Endothelial cell of umbilical vein (primary cell): ENCODE measurements around the gene AS3MT. TPM values are rescaled to one million over a fixed set of nuclear protein-coding genes. Genes with fewer than 3 reads are reported as not detected.

Source experiments
- BruUV-seq: library from RNA; stranded (reverse); fragments of 400-500 nt; replicated peaks from 2 replicates; lab custom pipeline; 2021; lab: Mats Ljungman, UMichigan
- CTCF ChIA-PET: fragments of 300-600, 350-600 bp; sonication (Branson Sonifier 250); formaldehyde crosslinking; loops from one replicate; lab custom pipeline; 2021; ENCODE audit warnings: antibody characterized with exemption, inconsistent platforms; lab: Charles Lee
- POLR2A ChIA-PET: fragments of 300-600, 350-600 bp; sonication (Branson Sonifier 250); formaldehyde crosslinking; loops from one replicate; lab custom pipeline; 2021; ENCODE audit warnings: antibody characterized with exemption, inconsistent platforms; lab: Charles Lee
- DNase-seq: peaks from one replicate; pipeline ENCODE4 v3.0.0-alpha.2; 2011; ENCODE audit warnings: low read depth, low spot score
- FAIRE-seq: peaks from 2 replicates; lab custom pipeline; 2011; peaks lifted over from hg19 to GRCh38; lab: Jason Lieb, UNC
- H2AFZ ChIP-seq: 2 replicates; pipeline ENCODE4 v1.6.0; 2012; ENCODE audit warnings: low read depth, low read length, control low read depth, inconsistent platforms
- H3K27ac ChIP-seq: 2 replicates; pipeline ENCODE4 v1.5.1; 2011; ENCODE audit warnings: low read depth, mild to moderate bottlenecking, control low read depth, low read length, moderate library complexity; ENCODE audit not compliant: insufficient read depth
- H3K27me3 ChIP-seq, 2 experiments: 2 replicates each; pipeline versions ENCODE4 v1.6.0 to v1.6.1; 2011; ENCODE audit warnings: low read length in 2 of 2, mixed read lengths in 1 of 2; ENCODE audit not compliant: control insufficient read depth in 2 of 2, insufficient read depth in 2 of 2
- H3K36me3 ChIP-seq, 2 experiments: 2 replicates in 1 of 2; 3 replicates in 1 of 2; pipeline ENCODE4 v1.5.1; 2011; ENCODE audit warnings: low read length in 2 of 2, mild to moderate bottlenecking in 1 of 2, moderate library complexity in 1 of 2; ENCODE audit not compliant: control insufficient read depth in 2 of 2, insufficient read depth in 2 of 2; ENCODE audit errors: extremely low read depth in 1 of 2
- H3K4me1 ChIP-seq: 3 replicates; pipeline ENCODE4 v1.5.1; 2011; ENCODE audit warnings: mild to moderate bottlenecking, low read length; ENCODE audit not compliant: control insufficient read depth, insufficient read depth; ENCODE audit errors: extremely low read depth
- H3K4me2 ChIP-seq: 2 replicates; pipeline ENCODE4 v1.6.1; 2011; ENCODE audit warnings: low read length, control low read depth, mixed read lengths; ENCODE audit not compliant: insufficient read depth
- H3K4me3 ChIP-seq, 3 experiments: fragments of 200-600 bp in 1 of 3; sonication (generic), shearing (Covaris generic) in 1 of 3; replicated peaks in 1 of 3; 2 replicates each; pipeline ENCODE4 v1.5.1; 2011 to 2016; ENCODE audit warnings: control low read depth in 3 of 3, low read length in 3 of 3, mild to moderate bottlenecking in 2 of 3, inconsistent platforms in 1 of 3, low read depth in 1 of 3, moderate library complexity in 1 of 3; ENCODE audit not compliant: insufficient read depth in 1 of 3
- H3K79me2 ChIP-seq: 2 replicates; pipeline ENCODE4 v1.6.0; 2012; ENCODE audit warnings: low read length, inconsistent platforms; ENCODE audit not compliant: control insufficient read depth, insufficient read depth
- H3K9ac ChIP-seq: replicated peaks from 2 replicates; pipeline ENCODE3; 2011; ENCODE audit warnings: low read length, control low read depth; ENCODE audit not compliant: insufficient read depth; ENCODE audit errors: extremely low read depth
- H3K9me1 ChIP-seq: replicated peaks from 3 replicates; pipeline ENCODE4 v1.6.0; 2011; ENCODE audit warnings: mild to moderate bottlenecking, low read length; ENCODE audit not compliant: control insufficient read depth, insufficient read depth; ENCODE audit errors: extremely low read depth
- H3K9me3 ChIP-seq: replicated peaks from 2 replicates; pipeline ENCODE4 v1.5.1; 2012; ENCODE audit warnings: low read length, inconsistent platforms; ENCODE audit not compliant: control insufficient read depth, insufficient read depth
- H4K20me1 ChIP-seq: replicated peaks from 2 replicates; pipeline ENCODE3; 2011; ENCODE audit warnings: mild to moderate bottlenecking, low read length; ENCODE audit not compliant: control insufficient read depth, insufficient read depth; ENCODE audit errors: extremely low read depth
- EZH2 ChIP-seq: IDR thresholded peaks from 2 replicates; pipeline ENCODE4 v1.6.1; 2012; ENCODE audit warnings: borderline replicate concordance, low read depth, mild to moderate bottlenecking, moderate library complexity, low read length, inconsistent platforms; ENCODE audit not compliant: severe bottlenecking
- FOS ChIP-seq: IDR thresholded peaks from 2 replicates; pipeline ENCODE4 v1.6.1; 2011; ENCODE audit warnings: mild to moderate bottlenecking, low read length, moderate library complexity, borderline replicate concordance; ENCODE audit not compliant: insufficient read depth
- GATA2 ChIP-seq: IDR thresholded peaks from 2 replicates; pipeline ENCODE4 v1.7.0; 2011; ENCODE audit warnings: low read depth, mild to moderate bottlenecking, moderate library complexity, mixed read lengths, low read length; ENCODE audit not compliant: insufficient read length, insufficient read depth
- JUN ChIP-seq: IDR thresholded peaks from 2 replicates; pipeline ENCODE4 v1.6.1; 2011; ENCODE audit warnings: borderline replicate concordance, low read depth; ENCODE audit not compliant: insufficient read length, insufficient read depth
- MAX ChIP-seq: IDR thresholded peaks from 2 replicates; pipeline ENCODE4 v1.6.1; 2011; ENCODE audit not compliant: insufficient read depth, insufficient read length
- MYC ChIP-seq: IDR thresholded peaks from one replicate; pipeline ENCODE4 v1.6.1; 2011; ENCODE audit warnings: mild to moderate bottlenecking, low read depth, low read length
- POLR2A ChIP-seq: IDR thresholded peaks from 2 replicates; pipeline ENCODE4 v1.6.1; 2012; ENCODE audit warnings: low read depth, mild to moderate bottlenecking, control low read depth, low read length
- POLR2AphosphoS5 ChIP-seq: IDR thresholded peaks from 2 replicates; pipeline ENCODE4 v1.6.1; 2012; ENCODE audit warnings: low read depth, mild to moderate bottlenecking, control low read depth, low read length, moderate library complexity; ENCODE audit not compliant: insufficient read depth
- dilution Hi-C: fragments of 300-500 bp; cut with MboI; formaldehyde crosslinking; loops from one replicate; pipeline ENCODE4 v1.15.0; 2019; ENCODE audit warnings: low sequenced_read_pairs; ENCODE audit not compliant: extremely low pct_ligation_motif_present
- intact Hi-C: fragments of 100-400 bp; cut with micrococcal nuclease; formaldehyde crosslinking; loops from one replicate; pipeline ENCODE4 v1.10.0; 2022
- polyA plus RNA-seq, 4 experiments: library from polyadenylated mRNA; depleted of rRNA in 3 of 4; stranded (reverse) in 3 of 4; unstranded in 1 of 4; fragments of >200 nt; gene quantifications; 2 replicates each; pipeline versions ENCODE4 v1.2.1 to v1.2.3, GENCODE V29; 2011 to 2012; ENCODE audit warnings: missing spikeins in 1 of 4
- total RNA-seq: library from RNA; stranded (reverse); gene quantifications from 2 replicates; pipeline ENCODE4 v1.2.3, GENCODE V29; 2021
- TF ChIP-seq, protein P1 (sequence below), 2 donors: IDR thresholded peaks; 1 replicate in 1 of 2; 2 replicates in 1 of 2; pipeline ENCODE4 v1.5.1; 2011; ENCODE audit warnings: low read length in 2 of 2, mild to moderate bottlenecking in 2 of 2, moderate library complexity in 2 of 2, control low read depth in 1 of 2, inconsistent platforms in 1 of 2, low read depth in 1 of 2; ENCODE audit not compliant: insufficient read depth in 1 of 2; ENCODE audit errors: extremely low read depth in 1 of 2

AS3MT gene
- total and polyA plus RNA-seq, 2 donors (not counting 3 experiments of a cell fraction or from before 2014, with no cell fraction given), result 1.0 TPM; not detected in 1

DNA sequence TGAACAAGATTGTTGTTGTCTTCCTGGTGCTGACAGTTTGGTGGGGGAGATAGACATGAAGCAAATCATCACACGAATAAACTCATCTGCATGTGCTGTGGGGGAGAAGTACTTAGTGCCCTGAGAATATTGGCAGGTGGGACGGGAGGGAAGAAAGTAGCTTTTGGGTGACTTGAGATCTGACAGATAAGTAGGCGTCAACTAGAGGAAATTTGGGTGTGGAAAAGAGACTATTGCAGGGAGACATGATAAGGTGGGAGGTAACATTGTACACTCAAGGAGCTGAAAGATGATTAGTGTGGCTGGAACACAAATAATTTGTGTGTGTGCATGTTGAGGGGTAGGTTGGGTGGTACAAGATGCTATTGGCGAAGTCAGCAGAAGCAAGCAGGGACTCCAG, 78.9 kb downstream of the AS3MT start:
- Histone ChIP-seq H2AFZ (no peak overlapping the region), H3K27me3 (peaks cover 0 to 5% of the 10 kb centered on the region in 2 experiments), H3K79me2 (no peaks in the 10 kb centered on the region), H3K36me3 (no peaks in the 10 kb centered on the region), H3K4me3 (no peak overlapping the region), H3K9ac (no peak overlapping the region), H3K9me1 (no peaks in the 10 kb centered on the region), H3K27ac (no peak overlapping the region), H3K4me1 (no peaks in the 10 kb centered on the region), H3K9me3 (no peaks in the 10 kb centered on the region), H3K4me2 (no peak overlapping the region), H4K20me1 (no peaks in the 10 kb centered on the region)
- DNase-seq (no peak), FAIRE-seq (no peak)
- POLR2A ChIA-PET, result no interaction called here
- CTCF ChIA-PET, result no interaction called here
- dilution Hi-C loops, result no loop called here
- intact Hi-C loops, result no loop called here
- no peak for TF ChIP-seq POLR2AphosphoS5
- no peak for TF ChIP-seq EZH2
- no peak for TF ChIP-seq MAX
- no peak for TF ChIP-seq JUN
- TF ChIP-seq POLR2A, result no peak
- no peak for TF ChIP-seq GATA2
- TF ChIP-seq FOS, result no peak
- no peak for TF ChIP-seq MYC
- TF ChIP-seq, protein P1, sequence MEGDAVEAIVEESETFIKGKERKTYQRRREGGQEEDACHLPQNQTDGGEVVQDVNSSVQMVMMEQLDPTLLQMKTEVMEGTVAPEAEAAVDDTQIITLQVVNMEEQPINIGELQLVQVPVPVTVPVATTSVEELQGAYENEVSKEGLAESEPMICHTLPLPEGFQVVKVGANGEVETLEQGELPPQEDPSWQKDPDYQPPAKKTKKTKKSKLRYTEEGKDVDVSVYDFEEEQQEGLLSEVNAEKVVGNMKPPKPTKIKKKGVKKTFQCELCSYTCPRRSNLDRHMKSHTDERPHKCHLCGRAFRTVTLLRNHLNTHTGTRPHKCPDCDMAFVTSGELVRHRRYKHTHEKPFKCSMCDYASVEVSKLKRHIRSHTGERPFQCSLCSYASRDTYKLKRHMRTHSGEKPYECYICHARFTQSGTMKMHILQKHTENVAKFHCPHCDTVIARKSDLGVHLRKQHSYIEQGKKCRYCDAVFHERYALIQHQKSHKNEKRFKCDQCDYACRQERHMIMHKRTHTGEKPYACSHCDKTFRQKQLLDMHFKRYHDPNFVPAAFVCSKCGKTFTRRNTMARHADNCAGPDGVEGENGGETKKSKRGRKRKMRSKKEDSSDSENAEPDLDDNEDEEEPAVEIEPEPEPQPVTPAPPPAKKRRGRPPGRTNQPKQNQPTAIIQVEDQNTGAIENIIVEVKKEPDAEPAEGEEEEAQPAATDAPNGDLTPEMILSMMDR (IDR thresholded peaks at IDR 0.05; ENCODE audit: extremely low read depth in 1 of 2, insufficient read depth in 1 of 2, low read depth in 1 of 2, low read length in 2 of 2), result no peak
- no TSS peak for BruUV-seq
